Measurements from ENCODE around the gene CCDC85C. TPM values are rescaled to one million over a fixed set of nuclear protein-coding genes. Genes with fewer than 3 reads are reported as not detected.
A peak's percentile ranks its signal among the peaks of the same experiment; 100 is the strongest.

CCDC85C gene
- total and polyA plus RNA-seq, 2 of the 4 experiments (the other 2 are of a cell fraction) = 16.0 to 19.0 TPM

DNA sequence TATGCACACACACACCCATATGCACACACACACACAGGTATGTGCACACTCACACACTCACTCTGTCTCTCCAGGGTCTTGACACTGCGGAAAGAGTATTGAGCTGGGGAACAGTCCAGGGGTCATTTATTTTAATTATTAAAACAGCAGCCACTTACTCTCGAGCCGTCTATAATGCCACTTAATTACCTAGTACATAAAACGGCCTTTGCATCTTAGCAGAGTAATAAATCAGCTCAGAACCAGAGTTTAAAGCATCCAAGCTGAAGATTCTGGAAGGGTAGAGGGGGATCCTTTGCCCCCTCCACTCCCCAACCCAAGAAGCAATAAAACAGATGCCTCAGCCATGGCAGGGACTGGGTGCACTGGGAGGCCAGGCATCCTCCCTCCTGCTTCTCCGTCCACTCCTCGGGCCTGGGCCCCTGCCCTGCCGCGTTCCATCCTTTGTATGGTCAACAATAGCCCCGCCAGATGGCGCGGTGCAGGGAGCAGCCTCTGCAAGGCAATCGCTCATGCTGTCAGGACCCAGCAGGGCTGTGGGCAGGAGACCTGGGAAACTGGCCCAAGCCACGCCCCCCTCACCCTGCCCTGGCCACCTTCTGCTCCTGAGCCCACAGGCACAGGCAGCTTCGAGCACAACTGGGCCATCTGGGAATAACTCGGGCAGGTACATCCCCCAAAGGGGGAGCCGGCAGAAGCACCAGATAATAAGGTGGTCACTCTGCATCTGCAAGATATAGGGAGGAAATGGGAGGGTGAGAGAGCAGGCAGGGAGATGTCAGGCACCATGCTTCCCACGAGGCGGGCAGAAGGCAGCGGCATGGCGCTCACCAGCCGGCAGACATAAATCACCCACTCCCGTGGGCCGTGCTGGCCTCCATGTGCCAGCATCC lies 40.9 kb downstream of the CCDC85C start:
- Histone ChIP-seq H2AFZ (replicated peaks; ENCODE audit: low read length, poor library complexity) (peak overlapping the region; percentile 29), H3K9me1 (ENCODE audit: insufficient read depth, low read length) (peaks cover 16% of the 10 kb centered on the region; the same call in 1 of the 2 replicates), H2BK15ac (ENCODE audit: low read depth, low read length) (no peak overlapping the region), H3K27ac (ENCODE audit: insufficient read depth, low read length) (no peak overlapping the region), H3K79me1 (ENCODE audit: low read depth in 1 of 2, low read length in 2 of 2) (peaks cover 33 to 92% of the 10 kb centered on the region in 2 experiments), H2BK120ac (ENCODE audit: low read depth, low read length) (no peak overlapping the region), H2BK5ac (ENCODE audit: low read depth, low read length, poor library complexity, severe bottlenecking) (no peak overlapping the region), H4K20me1 (ENCODE audit: insufficient read depth, low read length) (peaks cover 68% of the 10 kb centered on the region), H3K56ac (ENCODE audit: extremely low read depth, insufficient read depth, low read length) (no peak overlapping the region), H4K5ac (ENCODE audit: low read depth, low read length) (no peak overlapping the region), H3K36me3 (ENCODE audit: control insufficient read depth, insufficient read depth, low read length) (no peaks in the 10 kb centered on the region), H3K27me3 (ENCODE audit: control insufficient read depth, insufficient read depth, low read length) (no peaks in the 10 kb centered on the region), H4K91ac (ENCODE audit: insufficient read depth, low read depth, low read length) (no peak overlapping the region), H3K9me3 (ENCODE audit: control insufficient read depth, insufficient read depth, low read length) (no peaks in the 10 kb centered on the region), H3K4me3 (ENCODE audit: insufficient read depth, low read depth, low read length) (no peak overlapping the region), H3K4me1 (ENCODE audit: control insufficient read depth, insufficient read depth, low read length) (peaks cover 35% of the 10 kb centered on the region), H3K4ac (ENCODE audit: low read depth, low read length) (peak overlapping the region; percentile 19), H3K9ac (ENCODE audit: low read depth, low read length) (no peak overlapping the region), H2BK20ac (ENCODE audit: low read depth, low read length) (no peak overlapping the region), H3K14ac (replicated peaks; ENCODE audit: low read depth, low read length) (no peak overlapping the region), H4K8ac (ENCODE audit: low read depth in 2 of 2, low read length in 2 of 2) (peak overlapping the region in 1 of 2 experiments; percentile 6; a peak in 1 of 4 replicates), H3K23ac (ENCODE audit: low read depth, low read length) (0 out of 2 replicates have a peak overlapping the region, but pooled peaks have one; percentile 12), H3K4me2 (ENCODE audit: low read depth, low read length) (no peak overlapping the region; the same call in 1 of the 2 replicates), H2AK5ac (ENCODE audit: low read depth, low read length) (peak overlapping the region; percentile 54; the same call in 1 of the 2 replicates), H3K18ac (ENCODE audit: low read depth, low read length) (no peak overlapping the region), H2AK9ac (replicated peaks; ENCODE audit: low read depth, low read length, poor library complexity) (no peak overlapping the region)
- ChIA-PET CTCF (no interaction called here), POLR2A (ENCODE audit: unreplicated experiment) (no interaction called here)
- intact Hi-C loops (cut with micrococcal nuclease) = loop anchor here (1.0 kb wide), 1 partner anchor 42 kb away; no protein-coding TSS in a partner anchor
- ATAC-seq (ENCODE audit: low read depth) (peak; percentile 73), DNase-seq (peak; percentile 65)
- WGBS, 2 experiments (ENCODE audit: extremely low coverage in 2 of 2, insufficient read length in 1 of 2) = 28% methylated on average over 8 of the region's 23 CpGs; no CpG with 5 or more reads in 1 of the 2 experiments
- no TSS peak for BruUV-seq (replicated peaks)
- in situ Hi-C loops (cut with MboI; ENCODE audit: low sequenced_read_pairs) = no loop called here
- dilution Hi-C loops (cut with HindIII; ENCODE audit: low sequenced_read_pairs, unreplicated experiment) = no loop called here
- TF ChIP-seq, protein P1, sequence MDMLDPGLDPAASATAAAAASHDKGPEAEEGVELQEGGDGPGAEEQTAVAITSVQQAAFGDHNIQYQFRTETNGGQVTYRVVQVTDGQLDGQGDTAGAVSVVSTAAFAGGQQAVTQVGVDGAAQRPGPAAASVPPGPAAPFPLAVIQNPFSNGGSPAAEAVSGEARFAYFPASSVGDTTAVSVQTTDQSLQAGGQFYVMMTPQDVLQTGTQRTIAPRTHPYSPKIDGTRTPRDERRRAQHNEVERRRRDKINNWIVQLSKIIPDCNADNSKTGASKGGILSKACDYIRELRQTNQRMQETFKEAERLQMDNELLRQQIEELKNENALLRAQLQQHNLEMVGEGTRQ (IDR thresholded peaks at IDR 0.05; ENCODE audit: low read depth, low read length) = no peak
- no peak for TF ChIP-seq NFE2L2 (IDR thresholded peaks at IDR 0.05; ENCODE audit: low read depth, low read length)
- TF ChIP-seq, protein P2, sequence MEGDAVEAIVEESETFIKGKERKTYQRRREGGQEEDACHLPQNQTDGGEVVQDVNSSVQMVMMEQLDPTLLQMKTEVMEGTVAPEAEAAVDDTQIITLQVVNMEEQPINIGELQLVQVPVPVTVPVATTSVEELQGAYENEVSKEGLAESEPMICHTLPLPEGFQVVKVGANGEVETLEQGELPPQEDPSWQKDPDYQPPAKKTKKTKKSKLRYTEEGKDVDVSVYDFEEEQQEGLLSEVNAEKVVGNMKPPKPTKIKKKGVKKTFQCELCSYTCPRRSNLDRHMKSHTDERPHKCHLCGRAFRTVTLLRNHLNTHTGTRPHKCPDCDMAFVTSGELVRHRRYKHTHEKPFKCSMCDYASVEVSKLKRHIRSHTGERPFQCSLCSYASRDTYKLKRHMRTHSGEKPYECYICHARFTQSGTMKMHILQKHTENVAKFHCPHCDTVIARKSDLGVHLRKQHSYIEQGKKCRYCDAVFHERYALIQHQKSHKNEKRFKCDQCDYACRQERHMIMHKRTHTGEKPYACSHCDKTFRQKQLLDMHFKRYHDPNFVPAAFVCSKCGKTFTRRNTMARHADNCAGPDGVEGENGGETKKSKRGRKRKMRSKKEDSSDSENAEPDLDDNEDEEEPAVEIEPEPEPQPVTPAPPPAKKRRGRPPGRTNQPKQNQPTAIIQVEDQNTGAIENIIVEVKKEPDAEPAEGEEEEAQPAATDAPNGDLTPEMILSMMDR (conservative IDR thresholded peaks at IDR 0.05; ENCODE audit: low read depth, low read length) = peak; percentile 49
- peak; percentile 55 for TF ChIP-seq SMC3 (IDR thresholded peaks at IDR 0.05; ENCODE audit: low read depth, low read length)
- TF ChIP-seq, protein P3, sequence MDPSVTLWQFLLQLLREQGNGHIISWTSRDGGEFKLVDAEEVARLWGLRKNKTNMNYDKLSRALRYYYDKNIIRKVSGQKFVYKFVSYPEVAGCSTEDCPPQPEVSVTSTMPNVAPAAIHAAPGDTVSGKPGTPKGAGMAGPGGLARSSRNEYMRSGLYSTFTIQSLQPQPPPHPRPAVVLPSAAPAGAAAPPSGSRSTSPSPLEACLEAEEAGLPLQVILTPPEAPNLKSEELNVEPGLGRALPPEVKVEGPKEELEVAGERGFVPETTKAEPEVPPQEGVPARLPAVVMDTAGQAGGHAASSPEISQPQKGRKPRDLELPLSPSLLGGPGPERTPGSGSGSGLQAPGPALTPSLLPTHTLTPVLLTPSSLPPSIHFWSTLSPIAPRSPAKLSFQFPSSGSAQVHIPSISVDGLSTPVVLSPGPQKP (IDR thresholded peaks at IDR 0.05; ENCODE audit: borderline replicate concordance, low read depth, low read length) = no peak
- TF ChIP-seq RFX5 (IDR thresholded peaks at IDR 0.05; ENCODE audit: low read depth, low read length) = no peak
- TF ChIP-seq POLR2A (IDR thresholded peaks at IDR 0.05; ENCODE audit: low read depth, low read length) = no peak
- TF ChIP-seq CHD1 (IDR thresholded peaks at IDR 0.05; ENCODE audit: low read depth, low read length) = no peak
- TF ChIP-seq RAD21 (IDR thresholded peaks at IDR 0.05; ENCODE audit: low read length) = peak; percentile 58
- TF ChIP-seq RCOR1 (IDR thresholded peaks at IDR 0.05; ENCODE audit: insufficient replicate concordance, low read length) = no peak
- TF ChIP-seq MAFK (IDR thresholded peaks at IDR 0.05; ENCODE audit: low read depth, low read length) = no peak
- TF ChIP-seq CEBPB (IDR thresholded peaks at IDR 0.05; ENCODE audit: low read depth, low read length) = no peak
- TF ChIP-seq BHLHE40 (IDR thresholded peaks at IDR 0.05; ENCODE audit: low read depth, low read length) = no peak
- no peak for TF ChIP-seq FOS (IDR thresholded peaks at IDR 0.05; ENCODE audit: low read depth, low read length)
